HepG2 (cell line): Measurements from ENCODE around the gene GMPR. TPM values are rescaled to one million over a fixed set of nuclear protein-coding genes. Genes with fewer than 3 reads are reported as not detected.

Experiments used
- ELF3 ChIP-seq: IDR thresholded peaks from 2 replicates; pipeline ENCODE4 v1.6.1; 2016; ENCODE audit warnings: missing genetic modification reagents, missing compliant biosample characterization
- ERF ChIP-seq: IDR thresholded peaks from 2 replicates; pipeline ENCODE4 v1.6.1; 2018; ENCODE audit warnings: missing biosample characterization, missing genetic modification reagents
- KDM4B ChIP-seq: sonication (generic); formaldehyde crosslinking; IDR thresholded peaks from 2 replicates; pipeline ENCODE4 v1.4.0; 2020; ENCODE audit warnings: missing genetic modification reagents
- MAZ ChIP-seq, 2 experiments: sonication (generic) in 1 of 2; formaldehyde crosslinking in 1 of 2; IDR thresholded peaks; 2 replicates each; pipeline versions ENCODE4 v1.5.0 to v1.6.1; 2012 to 2020; ENCODE audit warnings: low read depth in 2 of 2, mild to moderate bottlenecking in 2 of 2, borderline replicate concordance in 1 of 2, improper control_type of control experiment in 1 of 2, low read length in 1 of 2, missing genetic modification reagents in 1 of 2, moderate library complexity in 1 of 2
- NCOA2 ChIP-seq: sonication (generic); formaldehyde crosslinking; IDR thresholded peaks from 2 replicates; pipeline ENCODE4 v1.8.0; 2022; ENCODE audit warnings: inconsistent platforms
- POLR2AphosphoS2 ChIP-seq: IDR thresholded peaks from 2 replicates; pipeline ENCODE4 v1.6.1; 2011; ENCODE audit warnings: low read depth, low read length, improper control_type of control experiment
- REST ChIP-seq, 2 experiments: IDR thresholded peaks; 2 replicates each; pipeline ENCODE4 v1.6.1; 2011 to 2012; ENCODE audit warnings: low read length in 2 of 2, borderline replicate concordance in 1 of 2, low read depth in 1 of 2, mild to moderate bottlenecking in 1 of 2, moderate library complexity in 1 of 2
- SP4 ChIP-seq: sonication (generic); formaldehyde crosslinking; IDR thresholded peaks from 2 replicates; pipeline ENCODE4 v1.8.1; 2023; ENCODE audit warnings: mild to moderate bottlenecking, missing genetic modification reagents
- STAT6 ChIP-seq: sonication (generic); formaldehyde crosslinking; IDR thresholded peaks from 2 replicates; pipeline ENCODE4 v1.4.0; 2020; ENCODE audit warnings: missing genetic modification reagents, mild to moderate bottlenecking, borderline replicate concordance
- TOPORS ChIP-seq: sonication (generic); formaldehyde crosslinking; IDR thresholded peaks from 2 replicates; pipeline ENCODE4 v1.8.0; 2023; ENCODE audit warnings: mild to moderate bottlenecking, missing genetic modification reagents
- XRCC5 ChIP-seq: fragments of 200-400 bp; formaldehyde crosslinking; optimal IDR thresholded peaks from 2 replicates; pipeline ENCODE3; 2017; ENCODE audit warnings: mild to moderate bottlenecking, low read length
- ZBTB39 ChIP-seq: sonication (generic); formaldehyde crosslinking; IDR thresholded peaks from 2 replicates; pipeline ENCODE4 v1.5.0; 2020; ENCODE audit warnings: missing genetic modification reagents
- ZNF687 ChIP-seq: sonication (generic); formaldehyde crosslinking; IDR thresholded peaks from 2 replicates; pipeline ENCODE4 v1.5.1; 2020; ENCODE audit warnings: mild to moderate bottlenecking, missing genetic modification reagents, moderate library complexity
- ZNF781 ChIP-seq: sonication (generic); formaldehyde crosslinking; IDR thresholded peaks from 2 replicates; pipeline ENCODE4 v1.5.1; 2020; ENCODE audit warnings: borderline replicate concordance, mild to moderate bottlenecking, missing genetic modification reagents; ENCODE audit errors: not compliant biosample characterization
- ZNF816 ChIP-seq: sonication (generic); formaldehyde crosslinking; IDR thresholded peaks from 2 replicates; pipeline ENCODE4 v1.8.0; 2022; ENCODE audit warnings: missing genetic modification reagents, mild to moderate bottlenecking, borderline replicate concordance
- polyA plus RNA-seq, 8 experiments: library from polyadenylated mRNA; depleted of rRNA in 3 of 8; stranded (reverse) in 7 of 8; unstranded in 1 of 8; fragments of >200 nt; fragmentation: Illumina TruSeq in 4 of 8; extraction: Trizol in 4 of 8; gene quantifications; 2 replicates each; pipeline versions ENCODE4 v1.2.1 to v1.2.3, GENCODE V29; 2011 to 2016; ENCODE audit warnings: low read depth in 4 of 8, missing spikeins in 1 of 8, mixed read lengths in 1 of 8; ENCODE audit not compliant: insufficient read depth in 1 of 8
- total RNA-seq, 5 experiments: library from RNA; depleted of rRNA; stranded (reverse); fragments of >200 nt; fragmentation: Illumina TruSeq; extraction: Trizol; gene quantifications; 2 replicates each; pipeline ENCODE4 v1.2.3, GENCODE V29; 2016; ENCODE audit warnings: low read depth in 1 of 5

The GMPR gene
- total and polyA plus RNA-seq, 2 of the 13 experiments (the other 11 are each of a cell fraction or from before 2014, with no cell fraction given): not detected

- TF ChIP-seq TOPORS (CRISPR knock-in tag) (no peak), XRCC5 (peak; percentile 95), ZNF687 (CRISPR knock-in tag) (peak; percentile 35), SP4 (CRISPR knock-in tag) (no peak), ZBTB39 (CRISPR knock-in tag) (0 out of 2 replicates have a peak, but pooled peaks have one; percentile 20), ERF (CRISPR knock-in tag) (0 out of 2 replicates have a peak, but pooled peaks have one; percentile 30), ZNF816 (CRISPR knock-in tag) (no peak), ELF3 (CRISPR knock-in tag) (peak; percentile 14; the same call in 1 of the 2 replicates), MAZ (IDR thresholded peaks at IDR 0.05; ENCODE audit: borderline replicate concordance, low read depth, low read length) (no peak), MAZ (CRISPR knock-in tag; IDR thresholded peaks at IDR 0.05; ENCODE audit: low read depth) (no peak), NCOA2 (CRISPR knock-in tag) (no peak), REST (IDR thresholded peaks at IDR 0.05; ENCODE audit: borderline replicate concordance in 1 of 2, low read depth in 1 of 2, low read length in 2 of 2) (no peak), POLR2AphosphoS2 (no peak), STAT6 (CRISPR knock-in tag) (no peak), ZNF781 (CRISPR knock-in tag) (no peak), KDM4B (CRISPR knock-in tag) (0 out of 2 replicates have a peak, but pooled peaks have one; percentile 26)
These were observed 47.8 kb downstream of the GMPR start (continued) for GRCh38 chr6:16286151-16286522.
